SH-SY5Y (cell line): ENCODE data around the gene HMGCR.

Source experiments
- GATA2 ChIP-seq: IDR thresholded peaks from 2 replicates; pipeline ENCODE4 v1.6.1; 2011; ENCODE audit warnings: mild to moderate bottlenecking, low read depth, low read length
- GATA3 ChIP-seq: IDR thresholded peaks from 2 replicates; pipeline ENCODE4 v1.6.1; 2011; ENCODE audit warnings: low read depth, mild to moderate bottlenecking, low read length, moderate library complexity

- no peak for TF ChIP-seq GATA3
- TF ChIP-seq GATA2: no peak
These were observed 37.4 kb downstream of the HMGCR start for GRCh38 chr5:75374394-75374814.
